GM19240 (cell line): ENCODE data around the gene PTPRE.
A peak's percentile ranks its signal among the peaks of the same experiment; 100 is the strongest.

Experiments
- DNase-seq: peaks from one replicate; pipeline ENCODE4 v3.0.0; 2011; ENCODE audit warnings: low spot score; ENCODE audit not compliant: insufficient read length

The PTPRE gene

DNA sequence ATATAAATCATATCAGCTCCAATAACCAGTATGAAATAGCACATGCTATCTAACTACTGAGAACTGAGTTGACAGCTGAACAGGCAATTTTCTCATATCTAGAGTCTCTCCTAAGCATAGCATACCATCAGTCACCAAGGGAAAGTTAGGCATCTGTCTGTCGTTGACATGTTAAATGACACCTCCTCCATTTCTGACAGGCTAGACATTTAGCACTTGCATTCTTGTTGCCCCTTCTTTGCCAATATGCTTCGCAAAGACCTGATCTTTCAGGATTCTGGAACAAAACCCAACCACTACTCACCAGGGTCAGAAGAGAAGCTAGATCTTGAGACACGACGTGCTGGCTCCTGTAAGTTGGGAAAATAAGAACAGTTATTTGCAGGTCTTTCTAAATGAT is 209.3 kb downstream of the PTPRE start:
- DNase-seq = no peak

DNA sequence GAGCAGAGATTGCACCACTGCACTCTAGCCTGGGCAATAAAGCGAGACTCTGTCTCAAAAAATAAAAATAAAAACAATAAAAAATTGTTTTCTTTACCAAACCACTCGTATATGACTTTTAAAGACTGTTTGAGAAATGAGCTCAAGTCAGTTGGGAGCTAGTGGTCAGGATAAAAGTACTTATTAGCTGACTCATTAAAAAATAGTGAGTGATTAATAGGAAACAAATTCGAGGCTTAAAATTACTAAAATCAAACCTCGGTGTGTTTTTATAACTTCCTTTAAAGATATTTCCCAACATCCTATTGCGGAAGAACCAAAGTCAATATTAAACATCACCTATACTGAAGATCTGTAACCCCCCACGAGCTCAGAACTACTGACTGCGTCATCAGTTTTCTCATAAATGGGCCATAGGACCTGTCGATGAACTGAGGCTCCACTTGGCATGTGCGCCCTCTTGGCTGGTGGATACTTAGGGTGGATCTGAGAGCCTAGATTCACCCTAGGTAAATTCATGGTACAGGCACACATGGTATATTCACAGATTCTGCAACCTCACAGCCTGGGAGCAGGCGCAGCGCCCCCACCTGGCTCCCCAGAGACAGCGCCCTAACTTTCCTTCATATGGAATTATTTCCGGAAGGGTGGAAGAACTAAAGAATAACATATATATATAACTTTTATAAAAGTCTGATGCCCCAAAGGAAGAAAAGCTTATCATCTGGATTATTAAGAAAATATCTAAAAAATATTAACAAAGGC is 210.1 kb downstream of the PTPRE start:
- no peak for DNase-seq

DNA sequence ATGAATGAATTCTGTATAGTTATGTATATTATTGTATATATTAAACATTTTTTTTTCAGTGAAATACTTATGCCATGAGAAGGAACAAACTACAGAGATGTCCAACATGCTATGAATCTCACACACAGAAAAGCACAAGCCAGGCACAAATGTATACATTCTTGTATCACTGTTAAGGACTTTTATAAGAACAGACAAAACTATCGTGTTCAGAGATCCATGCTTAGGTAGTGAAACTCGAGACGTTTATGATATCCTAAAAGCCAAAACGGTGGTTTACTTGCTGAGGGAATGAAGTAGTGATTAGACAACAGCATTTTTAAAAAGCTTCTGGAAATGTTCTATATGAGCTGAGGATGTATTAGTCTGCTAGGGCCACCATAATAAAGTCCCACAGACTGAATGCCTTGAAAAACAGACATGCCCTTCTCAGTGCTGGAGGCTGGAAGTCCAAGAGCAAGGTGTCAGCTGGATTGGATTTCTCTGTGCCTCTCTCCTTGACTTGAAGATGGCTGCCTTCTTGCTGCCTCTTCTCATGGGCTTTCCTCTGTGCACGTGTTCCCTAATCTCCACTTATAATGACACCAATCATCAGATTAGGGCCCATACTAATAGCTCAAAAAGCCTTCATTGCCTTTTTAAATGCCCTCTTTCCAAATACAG is 215.0 kb downstream of the PTPRE start:
- DNase-seq = no peak

DNA sequence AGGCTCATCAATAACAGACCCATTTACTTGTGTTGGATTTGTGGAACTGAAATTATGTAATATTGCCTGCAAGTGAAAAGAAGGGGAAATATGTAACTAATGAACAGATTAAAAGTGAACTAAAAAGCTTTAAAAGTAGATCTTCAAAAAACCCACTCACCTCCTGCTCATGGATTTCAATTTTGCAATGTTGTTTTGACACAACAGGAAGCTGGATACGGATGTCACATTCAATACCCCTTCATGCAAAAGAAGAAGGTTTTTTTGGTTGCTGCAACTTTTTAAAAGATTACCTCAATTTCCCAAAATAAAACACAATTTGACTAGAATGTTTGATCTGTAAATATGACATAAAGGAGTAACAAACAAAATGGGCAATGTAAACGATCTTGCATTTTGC is 216.0 kb downstream of the PTPRE start:
- DNase-seq = no peak

GRCh38 chr10:128123846-128124245 is 216.9 kb downstream of the PTPRE start:
- no peak for DNase-seq

- DNase-seq = no peak
Measured at GRCh38 chr10:128124813-128125403, 218.0 kb downstream of the PTPRE start.

DNA sequence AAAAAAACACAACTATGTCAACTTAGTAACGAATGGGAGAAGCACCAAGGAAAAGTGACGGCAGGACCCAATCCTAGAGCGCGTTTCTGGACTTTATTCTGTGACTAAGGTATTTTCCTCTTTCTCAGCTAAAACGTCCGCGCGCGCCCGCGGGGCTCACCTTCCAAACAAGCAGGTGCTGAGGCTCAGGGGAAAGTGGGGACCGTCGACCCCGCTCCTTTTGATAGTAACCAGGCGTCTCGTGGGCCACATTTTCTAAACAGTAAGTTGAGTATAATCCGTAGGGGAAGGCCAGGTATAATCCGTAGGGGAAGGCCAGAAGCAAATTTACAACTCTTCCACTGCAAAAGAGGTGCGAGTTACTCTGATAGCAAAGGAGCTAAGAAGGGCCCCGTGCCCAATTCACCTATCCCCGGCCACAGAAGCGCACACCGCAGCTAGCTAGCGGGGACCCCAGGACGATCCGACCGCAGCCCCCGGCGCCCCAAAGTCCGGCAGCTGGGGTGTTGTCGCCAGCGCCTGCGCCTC is 218.6 kb downstream of the PTPRE start:
- no peak for DNase-seq

GRCh38 chr10:128125944-128126764 is 219.3 kb downstream of the PTPRE start, which contains the start of gene MKI67:
TSS of gene MKI67 (minus strand) at chr10:128126423. CDS start at chr10:128125667, 756 bp downstream.
- peak; percentile 79 for DNase-seq

- no peak for DNase-seq
Measured at GRCh38 chr10:128128582-128128981, 221.7 kb downstream of the PTPRE start.

- DNase-seq = no peak
Measured at GRCh38 chr10:128130051-128130450, 223.1 kb downstream of the PTPRE start.
